Keratinocyte (primary cell): ENCODE measurements around the gene CLCNKB. TPM values are rescaled to one million over a fixed set of nuclear protein-coding genes. Genes with fewer than 3 reads are reported as not detected.

Experiments
- DNase-seq: peaks from one replicate; pipeline ENCODE4 v3.0.0-alpha.2; 2011; ENCODE audit warnings: low read depth, missing footprints, low spot score
- FAIRE-seq: peaks from 2 replicates; lab custom pipeline; 2011; peaks lifted over from hg19 to GRCh38; lab: Jason Lieb, UNC
- H2AFZ ChIP-seq: 2 replicates; pipeline ENCODE4 v1.6.0; 2012; ENCODE audit warnings: low read length, control low read depth, inconsistent platforms; ENCODE audit not compliant: control insufficient read depth
- H3K27ac ChIP-seq: 2 replicates; pipeline ENCODE4 v1.5.1; 2011; ENCODE audit warnings: low read length; ENCODE audit not compliant: control insufficient read depth, insufficient read depth
- H3K27me3 ChIP-seq: 3 replicates; pipeline ENCODE4 v1.6.0; 2011; ENCODE audit warnings: low read length; ENCODE audit not compliant: control insufficient read depth, insufficient read depth; ENCODE audit errors: extremely low read depth
- H3K36me3 ChIP-seq, 2 experiments: 2 replicates in 1 of 2; 3 replicates in 1 of 2; pipeline ENCODE4 v1.5.1; 2011; ENCODE audit warnings: low read length in 2 of 2, mild to moderate bottlenecking in 1 of 2; ENCODE audit not compliant: control insufficient read depth in 2 of 2, insufficient read depth in 2 of 2; ENCODE audit errors: extremely low read depth in 1 of 2
- H3K4me1 ChIP-seq: 3 replicates; pipeline ENCODE4 v1.5.1; 2011; ENCODE audit warnings: low read length; ENCODE audit not compliant: control insufficient read depth, insufficient read depth; ENCODE audit errors: extremely low read depth
- H3K4me2 ChIP-seq: 3 replicates; pipeline ENCODE4 v1.6.0; 2011; ENCODE audit warnings: low read depth, low read length; ENCODE audit not compliant: control insufficient read depth, insufficient read depth; ENCODE audit errors: extremely low read depth
- H3K4me3 ChIP-seq, 3 experiments: fragments of 200-600 bp in 1 of 3; sonication (generic) in 1 of 3; 2 replicates in 2 of 3; 3 replicates in 1 of 3; pipeline ENCODE4 v1.5.1; 2011 to 2016; ENCODE audit warnings: low read length in 3 of 3, mild to moderate bottlenecking in 3 of 3, control low read depth in 2 of 3, inconsistent platforms in 1 of 3, low read depth in 1 of 3, mixed read lengths in 1 of 3, mixed run types in 1 of 3, moderate library complexity in 1 of 3; ENCODE audit not compliant: control insufficient read depth in 2 of 3, insufficient read depth in 2 of 3; ENCODE audit errors: extremely low read depth in 1 of 3
- H3K79me2 ChIP-seq: 2 replicates; pipeline ENCODE4 v1.6.0; 2012; ENCODE audit warnings: low read length; ENCODE audit not compliant: control insufficient read depth, insufficient read depth
- H3K9ac ChIP-seq: 3 replicates; pipeline ENCODE4 v1.6.0; 2011; ENCODE audit warnings: low read length; ENCODE audit not compliant: control insufficient read depth, insufficient read depth; ENCODE audit errors: extremely low read depth
- H3K9me1 ChIP-seq: 3 replicates; pipeline ENCODE4 v1.6.0; 2011; ENCODE audit warnings: low read length; ENCODE audit not compliant: control insufficient read depth, insufficient read depth; ENCODE audit errors: extremely low read depth
- H3K9me3 ChIP-seq: 2 replicates; pipeline ENCODE4 v1.5.1; 2012; ENCODE audit warnings: low read depth, low read length; ENCODE audit not compliant: control insufficient read depth
- H4K20me1 ChIP-seq: 3 replicates; pipeline ENCODE4 v1.6.0; 2011; ENCODE audit warnings: low read length; ENCODE audit not compliant: control insufficient read depth, insufficient read depth; ENCODE audit errors: extremely low read depth
- EZH2 ChIP-seq: IDR thresholded peaks from one replicate; pipeline ENCODE4 v1.6.1; 2012; ENCODE audit warnings: inconsistent platforms, mild to moderate bottlenecking, low read length, moderate library complexity
- dilution Hi-C: fragments of 300-500 bp; cut with MboI; formaldehyde crosslinking; loops from one replicate; pipeline ENCODE4 v1.7.0; 2020; ENCODE audit warnings: low sequenced_read_pairs; ENCODE audit not compliant: extremely low pct_ligation_motif_present
- polyA plus RNA-seq, 5 experiments: library from polyadenylated mRNA; depleted of rRNA in 3 of 5; stranded (reverse) in 3 of 5; stranded (forward) in 1 of 5; unstranded in 1 of 5; fragments of >200 nt; gene quantifications; 1 replicate in 1 of 5; 2 replicates in 3 of 5; 3 replicates in 1 of 5; pipeline versions ENCODE4 v1.2.1 to v1.2.3, GENCODE V29; 2011 to 2012; ENCODE audit warnings: missing spikeins in 2 of 5, low read depth in 1 of 5, low replicate concordance in 1 of 5
- TF ChIP-seq, protein P1 (sequence below), 3 experiments: IDR thresholded peaks in 1 of 3; conservative IDR thresholded peaks in 1 of 3; optimal IDR thresholded peaks in 1 of 3; 2 replicates in 2 of 3; 3 replicates in 1 of 3; pipeline versions ENCODE3 to v1.5.1; 2011; ENCODE audit warnings: low read length in 3 of 3, mild to moderate bottlenecking in 3 of 3, moderate library complexity in 2 of 3, control low read depth in 1 of 3, inconsistent platforms in 1 of 3; ENCODE audit not compliant: insufficient read depth in 2 of 3; ENCODE audit errors: extremely low read depth in 1 of 3

Gene CLCNKB
- polyA plus RNA-seq, 1 donor (not counting 4 experiments of a cell fraction or from before 2014, with no cell fraction given) = not detected

DNA sequence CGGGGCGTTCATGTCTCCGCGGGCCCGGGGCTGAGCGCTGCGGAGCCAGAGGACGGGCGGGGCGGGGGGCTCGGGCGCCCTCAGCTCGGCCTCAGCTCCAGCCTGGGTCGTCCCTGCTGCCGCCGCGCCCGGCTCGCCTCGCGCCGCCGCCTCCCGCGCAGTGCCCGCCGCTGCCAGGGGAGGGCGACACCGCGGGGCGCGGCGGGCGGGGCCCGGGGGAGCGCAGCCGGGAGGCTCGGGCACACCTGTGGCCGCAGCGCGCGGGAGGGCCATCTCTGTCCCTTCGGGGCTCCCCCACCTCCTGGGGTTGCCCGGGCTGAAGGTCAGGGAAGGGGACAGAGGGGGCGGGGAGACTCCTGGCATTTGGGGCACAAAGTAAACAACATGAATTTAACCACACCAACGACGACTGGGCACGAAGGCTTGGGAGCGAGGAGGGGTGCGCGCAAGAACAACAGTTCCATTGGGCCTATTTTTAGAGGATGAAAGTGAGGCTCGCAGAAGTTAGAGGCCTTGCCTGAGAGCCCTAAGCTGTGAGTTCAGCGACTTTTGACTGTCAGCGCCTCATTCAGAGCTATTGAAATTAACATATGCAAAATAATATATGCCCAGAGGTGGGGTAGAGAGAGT, 30.0 kb downstream of the CLCNKB start, which contains the start of gene FAM131C:
TSS of gene FAM131C (minus strand) at position 162 of the 630 bp plus-strand sequence. CDS start 209 bp downstream, outside the sequence.
- Histone ChIP-seq H3K4me1 (peaks cover 29% of the 10 kb centered on the region), H3K27ac (no peak within 1 kb of the TSS), H3K4me2 (peak within 1 kb of the TSS; percentile 77), H3K9me3 (no peaks in the 10 kb centered on the region), H3K36me3 (no peaks in the 10 kb centered on the region), H3K9me1 (no peaks in the 10 kb centered on the region), H3K9ac (peak within 1 kb of the TSS; percentile 45), H3K27me3 (peaks cover 8% of the 10 kb centered on the region), H3K4me3 (peak within 1 kb of the TSS; percentile 39 to 52 (median 45)), H2AFZ (peak within 1 kb of the TSS; percentile 68), H4K20me1 (no peaks in the 10 kb centered on the region), H3K79me2 (no peaks in the 10 kb centered on the region)
- TF ChIP-seq EZH2 = no peak
- TF ChIP-seq, protein P1, sequence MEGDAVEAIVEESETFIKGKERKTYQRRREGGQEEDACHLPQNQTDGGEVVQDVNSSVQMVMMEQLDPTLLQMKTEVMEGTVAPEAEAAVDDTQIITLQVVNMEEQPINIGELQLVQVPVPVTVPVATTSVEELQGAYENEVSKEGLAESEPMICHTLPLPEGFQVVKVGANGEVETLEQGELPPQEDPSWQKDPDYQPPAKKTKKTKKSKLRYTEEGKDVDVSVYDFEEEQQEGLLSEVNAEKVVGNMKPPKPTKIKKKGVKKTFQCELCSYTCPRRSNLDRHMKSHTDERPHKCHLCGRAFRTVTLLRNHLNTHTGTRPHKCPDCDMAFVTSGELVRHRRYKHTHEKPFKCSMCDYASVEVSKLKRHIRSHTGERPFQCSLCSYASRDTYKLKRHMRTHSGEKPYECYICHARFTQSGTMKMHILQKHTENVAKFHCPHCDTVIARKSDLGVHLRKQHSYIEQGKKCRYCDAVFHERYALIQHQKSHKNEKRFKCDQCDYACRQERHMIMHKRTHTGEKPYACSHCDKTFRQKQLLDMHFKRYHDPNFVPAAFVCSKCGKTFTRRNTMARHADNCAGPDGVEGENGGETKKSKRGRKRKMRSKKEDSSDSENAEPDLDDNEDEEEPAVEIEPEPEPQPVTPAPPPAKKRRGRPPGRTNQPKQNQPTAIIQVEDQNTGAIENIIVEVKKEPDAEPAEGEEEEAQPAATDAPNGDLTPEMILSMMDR (optimal IDR thresholded peaks at IDR 0.05 in 1 of 3, IDR thresholded peaks at IDR 0.05 in 1 of 3, conservative IDR thresholded peaks at IDR 0.05 in 1 of 3; ENCODE audit: extremely low read depth in 1 of 3, insufficient read depth in 2 of 3, low read length in 3 of 3) = peak in 2 of 3 experiments; percentile 4 to 30
- no peak for FAIRE-seq
- no peak for DNase-seq
- dilution Hi-C loops = no loop called here

DNA sequence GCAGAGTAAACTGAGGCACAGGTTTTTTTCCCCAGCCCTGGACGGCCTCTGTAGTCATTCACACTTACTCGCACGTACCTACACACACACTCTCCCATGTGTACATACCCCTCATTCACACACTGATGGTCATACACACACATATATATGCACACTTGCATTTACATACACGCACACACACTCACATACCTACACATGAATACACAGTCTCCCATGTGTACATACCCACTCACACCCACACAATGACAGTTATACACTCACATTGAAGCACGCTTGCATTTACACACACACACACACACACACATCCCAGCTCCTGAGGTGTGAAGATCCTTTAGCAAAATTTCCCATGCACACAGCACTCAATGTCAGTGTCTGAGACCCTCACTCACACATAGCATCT, 30.6 kb downstream of the CLCNKB start:
- no peak for FAIRE-seq
- Histone ChIP-seq H3K4me3 (no peak overlapping the region), H4K20me1 (no peaks in the 10 kb centered on the region), H2AFZ (no peak overlapping the region), H3K9me1 (no peaks in the 10 kb centered on the region), H3K36me3 (no peaks in the 10 kb centered on the region), H3K9me3 (no peaks in the 10 kb centered on the region), H3K9ac (no peak overlapping the region), H3K4me1 (peaks cover 32% of the 10 kb centered on the region), H3K79me2 (no peaks in the 10 kb centered on the region), H3K27me3 (peaks cover 8% of the 10 kb centered on the region), H3K4me2 (peak overlapping the region; percentile 77), H3K27ac (no peak overlapping the region)
- dilution Hi-C loops = no loop called here
- TF ChIP-seq EZH2 = no peak
- TF ChIP-seq, protein P1 (optimal IDR thresholded peaks at IDR 0.05 in 1 of 3, IDR thresholded peaks at IDR 0.05 in 1 of 3, conservative IDR thresholded peaks at IDR 0.05 in 1 of 3; ENCODE audit: extremely low read depth in 1 of 3, insufficient read depth in 2 of 3, low read length in 3 of 3) = no peak
- no peak for DNase-seq
